Fibroblast of gingiva (primary cell): ENCODE data around the gene BCL11A.

ENCODE experiments used
- DNase-seq: peaks from one replicate; pipeline ENCODE4 v3.0.0-alpha.2; 2011; ENCODE audit warnings: low read depth

Gene BCL11A

DNA sequence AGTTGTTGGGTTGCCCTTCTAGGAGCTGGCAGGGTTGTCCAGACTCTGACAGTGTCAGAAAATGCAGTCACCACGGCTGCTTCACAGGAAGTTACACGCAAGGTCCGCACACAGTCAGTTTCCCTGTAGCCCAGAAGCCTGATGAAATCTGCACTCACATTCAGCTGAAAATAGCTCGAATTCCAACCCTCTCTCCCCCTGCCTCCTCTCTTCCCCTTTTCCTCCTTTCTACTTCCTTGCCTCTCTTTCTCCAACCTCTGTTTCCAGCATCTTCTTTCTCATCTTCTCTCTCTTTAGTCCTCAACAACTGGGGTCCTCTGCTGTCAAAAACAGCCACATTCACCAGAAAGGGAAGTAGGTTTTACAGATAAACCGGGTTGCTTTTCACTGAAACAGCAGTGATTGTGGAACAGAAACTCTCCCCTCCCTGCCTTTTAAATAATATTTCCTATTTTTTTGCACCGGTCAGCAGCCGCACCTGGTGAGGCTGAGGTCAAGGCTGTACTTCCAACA is 69.3 kb downstream of the BCL11A start:
- no peak for DNase-seq

DNA sequence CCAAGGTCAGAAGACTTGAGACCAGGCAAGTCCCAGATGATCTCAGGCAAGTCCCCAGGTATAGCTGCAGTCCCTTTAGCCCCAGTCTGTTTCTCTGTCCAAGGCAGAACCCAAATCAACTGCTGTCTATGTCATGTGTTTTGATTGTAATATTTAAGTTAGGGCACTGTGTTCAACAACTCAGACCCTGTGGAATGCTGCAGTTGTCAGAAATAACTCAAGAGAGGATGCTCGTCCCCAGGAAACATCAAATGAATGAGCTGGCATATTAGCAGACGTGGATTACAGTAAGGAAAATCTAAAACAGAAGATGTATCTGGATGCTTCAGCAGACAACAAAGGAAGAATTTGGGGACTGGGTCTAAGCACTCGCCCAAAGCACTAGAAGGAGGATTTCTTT is 70.1 kb downstream of the BCL11A start:
- no peak for DNase-seq

DNA sequence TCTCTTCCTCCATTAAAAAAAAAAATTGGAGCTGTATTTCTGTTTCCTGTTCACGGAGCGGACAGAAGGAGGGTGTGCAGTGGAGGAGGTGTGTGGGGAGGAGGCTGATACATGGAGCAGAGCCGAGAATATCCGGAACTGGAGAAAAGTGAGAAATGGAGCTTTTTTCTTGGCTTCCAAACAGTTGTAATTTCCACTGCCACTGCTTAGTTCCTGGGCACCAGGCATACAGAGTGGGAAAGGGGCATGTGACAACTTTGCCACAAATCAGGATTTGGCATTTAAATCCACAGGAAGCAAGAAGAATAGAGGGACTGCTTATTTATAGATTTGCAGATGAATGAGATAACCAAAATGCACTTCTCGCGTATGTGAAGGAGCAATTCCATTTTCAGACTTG is 71.2 kb downstream of the BCL11A start:
- no peak for DNase-seq

DNA sequence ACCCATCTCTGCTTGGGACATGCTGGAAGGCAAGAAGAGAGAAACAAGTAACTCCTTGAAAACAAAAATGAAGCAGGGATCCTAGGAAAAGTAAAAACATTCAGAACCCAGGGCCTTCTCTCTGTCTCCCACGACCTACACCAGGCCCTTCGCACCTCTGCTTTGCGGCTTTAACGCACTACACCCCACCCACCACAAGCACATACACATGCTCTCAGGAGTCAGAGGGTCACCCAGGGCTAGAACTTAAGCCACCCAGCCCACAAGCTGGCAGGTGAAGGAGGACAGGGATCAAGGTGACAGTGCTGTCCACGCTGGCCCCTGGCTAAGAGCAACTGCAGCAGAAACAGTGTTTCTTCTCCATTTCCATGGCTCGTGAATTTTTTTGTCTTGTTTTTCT is 72.2 kb downstream of the BCL11A start:
- DNase-seq: no peak

DNA sequence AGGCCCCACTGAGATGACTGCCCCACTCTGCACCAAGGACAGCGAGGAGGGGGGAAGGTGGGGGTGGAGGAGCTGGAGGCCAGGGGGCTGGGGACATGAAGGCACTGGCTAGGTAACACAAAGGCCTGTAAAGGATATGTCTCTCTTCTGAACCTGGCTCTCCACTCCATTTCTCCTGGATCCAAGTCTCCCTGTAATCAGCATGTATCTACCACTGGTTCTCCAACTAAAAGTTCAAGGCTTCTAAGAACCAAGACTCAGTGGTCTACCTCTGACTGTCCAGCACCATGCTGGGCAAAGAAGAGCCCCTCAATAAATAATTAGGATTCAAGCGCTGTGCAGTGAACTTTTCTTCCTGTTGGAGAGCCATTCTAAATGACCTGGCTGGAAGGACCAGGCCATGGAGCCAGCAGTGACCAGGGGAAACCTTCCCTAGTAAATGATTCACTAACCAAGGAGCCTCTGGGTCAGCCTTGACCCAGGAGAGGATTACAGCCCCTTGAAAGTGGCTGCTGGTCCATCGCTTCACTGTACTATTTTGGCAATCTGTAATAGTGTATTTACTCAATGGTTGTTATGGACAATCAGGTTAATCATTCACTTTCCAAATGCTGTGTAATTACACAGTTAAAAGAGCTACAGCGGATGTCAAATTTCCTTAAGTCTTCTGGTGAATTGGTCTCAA is 73.2 kb downstream of the BCL11A start:
- no peak for DNase-seq

DNA sequence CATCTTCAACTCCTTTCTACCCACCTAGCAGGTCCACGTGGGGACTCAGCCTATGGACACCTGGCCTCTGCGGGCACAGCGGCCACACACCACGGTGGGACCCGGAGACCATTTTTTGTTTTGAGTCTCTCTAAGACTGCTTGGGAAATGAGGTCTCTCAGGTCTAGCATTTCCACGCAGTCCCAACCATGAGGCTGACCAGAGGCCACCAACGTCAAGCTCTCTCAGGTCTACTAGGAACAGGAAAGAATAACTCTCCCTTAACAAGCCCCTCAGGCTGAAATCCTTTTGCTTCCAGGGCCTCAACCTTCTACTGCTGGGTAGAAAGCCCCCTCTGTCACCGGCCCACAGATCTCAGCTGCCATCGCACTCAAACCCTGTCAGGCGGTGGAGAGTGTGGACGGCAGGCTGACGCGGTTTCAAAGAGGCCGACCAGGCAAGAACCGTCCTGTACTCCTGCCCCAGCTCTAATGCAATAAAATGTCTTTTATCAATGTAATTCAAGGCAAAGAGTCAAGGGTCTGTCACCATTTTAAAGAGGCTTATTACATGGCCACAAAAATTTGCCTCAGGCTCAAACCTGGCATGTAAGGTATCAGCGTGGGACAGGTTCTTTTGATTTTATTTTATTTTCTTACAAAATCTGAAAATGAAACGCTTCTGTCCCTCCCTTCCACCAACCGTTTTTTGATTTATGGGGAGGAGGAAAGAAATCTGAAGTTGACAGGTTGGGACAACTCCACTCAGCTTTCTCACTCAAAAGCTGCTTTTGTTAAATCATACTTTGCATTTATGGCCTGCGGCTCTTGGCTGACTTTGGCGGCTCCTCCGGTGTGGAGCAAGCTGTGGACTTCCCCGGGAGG is 74.0 kb downstream of the BCL11A start:
- no peak for DNase-seq

DNA sequence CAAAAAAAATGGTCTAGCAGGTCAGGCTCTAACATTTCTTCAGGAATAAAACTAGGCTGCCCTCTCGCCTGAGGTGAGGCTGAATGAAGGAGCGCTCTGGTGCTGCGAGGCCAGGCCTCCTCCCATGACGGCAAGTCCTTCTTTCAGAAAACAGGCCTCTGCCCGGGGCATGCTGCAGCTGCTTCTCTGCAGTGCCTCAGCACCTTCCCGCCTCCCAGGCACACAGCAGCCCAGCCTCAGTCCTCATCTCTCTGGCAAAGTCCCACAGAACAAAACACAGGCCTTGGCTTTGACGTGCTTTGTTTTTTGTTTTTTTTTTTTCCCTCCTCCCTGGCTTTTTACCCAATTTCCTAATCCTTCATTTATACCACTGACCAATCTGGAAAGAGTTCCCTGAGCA is 74.8 kb downstream of the BCL11A start:
- no peak for DNase-seq

DNA sequence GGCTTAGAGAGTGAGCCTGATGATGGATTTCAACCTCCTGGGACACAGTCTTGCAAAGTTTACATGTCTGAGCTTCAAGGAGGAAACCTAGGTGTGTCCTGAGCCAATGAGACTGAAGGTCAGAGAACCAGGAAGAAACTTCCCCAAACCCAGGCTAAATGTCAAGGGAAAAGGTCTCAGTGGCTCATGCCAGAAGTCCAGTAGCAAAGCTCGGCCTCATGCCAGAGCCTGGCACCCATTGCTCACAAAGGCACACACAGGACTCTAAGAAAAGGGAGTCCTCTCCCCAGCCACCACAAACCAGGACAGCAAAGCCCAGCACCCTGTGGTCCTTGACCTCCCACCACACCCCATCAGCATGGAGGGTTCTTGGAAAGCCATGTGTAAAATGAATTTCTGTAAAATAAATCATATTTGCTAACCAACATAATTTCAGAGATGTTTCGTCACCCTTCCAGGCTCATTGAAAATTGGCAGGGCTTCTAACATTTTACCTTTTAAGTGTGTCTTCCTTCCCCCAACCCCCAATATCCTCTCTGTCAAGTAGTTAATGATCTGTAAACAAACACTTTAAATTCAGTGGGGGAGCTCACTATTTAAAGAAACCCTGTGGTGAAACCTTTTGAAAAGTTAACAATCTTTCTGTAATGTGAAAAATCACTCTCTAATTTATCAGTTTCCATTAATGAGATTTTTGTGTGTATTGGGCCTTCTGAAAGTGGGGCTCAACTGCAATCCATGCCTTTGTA is 77.1 kb downstream of the BCL11A start:
- no peak for DNase-seq

DNA sequence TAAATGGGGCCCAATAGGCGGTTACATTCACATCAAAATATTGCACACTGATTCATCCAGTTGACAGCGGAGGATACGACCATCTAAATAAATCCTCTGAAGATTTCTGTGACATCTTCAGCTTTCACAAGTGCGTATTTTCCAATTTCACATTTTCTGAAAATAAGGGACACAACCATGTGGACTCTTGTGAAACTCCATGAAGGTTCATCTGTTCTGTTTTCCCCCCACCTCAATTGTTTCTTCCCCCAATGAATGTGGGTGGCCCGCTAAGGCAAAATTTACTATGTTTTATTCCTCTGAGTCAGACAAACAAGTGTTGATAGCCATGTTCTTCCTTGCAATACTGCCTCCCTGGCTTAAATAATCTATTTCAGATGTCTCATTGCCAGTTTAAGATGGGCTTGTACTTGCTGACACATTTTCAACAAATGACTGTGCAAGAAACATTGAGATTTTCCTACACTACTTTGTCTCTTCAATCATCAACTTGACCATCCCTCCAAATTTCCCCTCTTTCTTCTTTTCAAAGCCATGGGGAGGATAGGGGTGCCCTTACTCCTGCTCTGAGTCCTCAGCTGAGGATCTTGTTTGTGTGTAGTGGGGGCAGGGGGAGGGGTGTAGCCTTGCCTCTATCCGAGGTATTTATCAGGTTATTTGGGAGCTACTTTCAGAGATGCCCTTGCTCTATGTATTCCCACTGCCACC is 78.2 kb downstream of the BCL11A start:
- no peak for DNase-seq

DNA sequence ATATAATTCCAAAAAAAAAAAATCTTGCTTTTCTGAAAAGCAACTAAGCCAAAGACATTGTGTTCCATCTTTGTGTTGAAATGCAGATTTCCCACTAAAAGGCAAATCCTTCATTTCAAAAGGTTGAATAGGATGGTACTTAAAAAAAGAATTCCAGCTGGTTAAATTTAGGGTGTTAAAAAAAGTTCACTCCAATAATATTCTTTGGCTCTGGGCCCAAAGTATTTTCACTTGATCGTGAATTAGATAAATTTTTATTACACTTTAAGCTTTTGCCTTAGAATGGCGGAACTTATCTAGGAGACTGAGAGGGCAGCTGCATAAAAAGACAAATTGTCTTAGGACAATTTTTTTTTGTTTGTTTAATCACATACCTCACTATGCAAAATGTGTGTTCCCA is 79.2 kb downstream of the BCL11A start:
- DNase-seq: no peak

DNA sequence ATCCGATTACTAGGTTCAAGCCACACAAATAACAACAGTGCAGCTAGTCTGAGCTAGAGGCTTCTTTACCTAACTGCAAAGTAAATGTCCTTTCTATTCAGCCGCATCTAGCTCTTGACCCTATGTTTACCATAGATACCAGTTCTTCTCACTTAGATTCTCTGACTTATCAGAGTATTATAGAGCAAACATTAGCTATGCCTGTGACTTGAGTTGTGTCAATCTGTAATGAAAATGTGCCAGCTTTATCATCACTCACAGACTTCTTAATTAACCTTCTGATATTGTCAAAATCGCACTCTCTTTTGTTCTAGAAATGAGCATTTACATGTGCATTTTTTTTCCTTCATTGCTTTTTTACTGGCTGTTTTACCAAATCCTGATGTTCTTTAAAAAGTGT is 79.9 kb downstream of the BCL11A start:
- DNase-seq: no peak

DNA sequence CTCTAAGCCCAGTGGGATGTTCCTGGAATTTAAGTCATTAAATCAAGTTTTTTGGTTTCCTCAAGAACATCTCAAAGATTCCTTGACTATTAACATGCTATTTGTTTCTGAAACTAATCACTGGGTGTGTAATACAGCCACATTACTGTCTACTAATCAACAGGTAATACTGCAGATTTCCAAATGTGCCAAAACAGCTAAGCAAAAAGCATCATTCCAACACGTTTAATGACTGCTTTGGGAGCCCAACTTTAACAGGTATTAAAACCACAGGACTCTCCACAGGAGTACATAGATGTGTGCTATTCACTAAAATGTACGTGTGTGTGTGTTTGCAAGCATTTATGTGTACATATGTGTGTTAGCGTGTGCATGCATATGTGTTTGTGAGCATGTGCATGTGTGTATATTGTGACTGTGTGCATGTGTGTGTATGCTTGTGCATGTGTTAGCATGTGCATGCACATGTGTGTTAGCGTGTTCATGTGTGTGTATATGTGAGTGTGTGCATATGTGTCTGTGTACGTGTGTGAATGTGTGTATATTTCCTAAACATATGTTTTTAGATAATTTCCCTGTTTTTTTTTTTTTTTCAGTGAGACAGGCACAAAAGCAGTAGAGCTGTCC is 80.7 kb downstream of the BCL11A start:
- DNase-seq: no peak

DNA sequence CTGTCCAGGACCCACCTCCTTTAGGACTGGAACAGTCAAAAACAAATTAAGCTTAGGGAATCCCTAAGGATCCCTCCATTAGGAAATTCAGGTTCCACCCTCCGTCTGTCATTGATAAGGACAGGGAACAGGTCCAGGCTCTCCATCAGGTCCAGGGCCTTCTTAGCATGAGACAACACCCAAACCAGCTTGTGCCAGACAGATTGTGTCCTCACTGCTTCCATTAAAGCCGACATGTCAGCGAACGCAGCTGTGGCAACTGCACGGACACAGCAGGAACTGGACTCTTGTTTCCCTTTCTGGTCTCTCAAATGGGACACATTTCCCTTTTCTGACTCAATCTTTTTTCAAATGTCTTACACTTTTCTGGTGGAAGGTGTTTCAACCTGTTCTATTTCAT is 81.4 kb downstream of the BCL11A start:
- DNase-seq: no peak

DNA sequence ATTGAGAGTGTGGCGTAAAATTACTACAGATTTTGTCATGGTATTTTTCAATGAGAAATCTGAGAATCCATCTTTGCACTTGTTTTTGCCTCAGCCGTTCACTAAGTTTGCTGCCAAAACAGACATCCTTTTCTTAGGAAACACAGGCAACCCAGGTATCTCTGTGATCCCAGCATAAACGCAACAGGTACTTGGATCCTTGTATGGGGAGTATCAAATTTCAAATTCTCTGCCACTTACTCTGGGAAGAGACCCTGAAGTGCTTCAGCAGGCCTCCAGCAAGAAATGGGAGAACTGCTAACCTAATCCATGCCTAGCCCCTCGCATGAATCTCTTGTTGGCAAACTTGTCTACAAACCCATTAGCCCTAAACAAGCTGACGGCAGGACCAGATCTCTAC is 83.1 kb downstream of the BCL11A start:
- no peak for DNase-seq

DNA sequence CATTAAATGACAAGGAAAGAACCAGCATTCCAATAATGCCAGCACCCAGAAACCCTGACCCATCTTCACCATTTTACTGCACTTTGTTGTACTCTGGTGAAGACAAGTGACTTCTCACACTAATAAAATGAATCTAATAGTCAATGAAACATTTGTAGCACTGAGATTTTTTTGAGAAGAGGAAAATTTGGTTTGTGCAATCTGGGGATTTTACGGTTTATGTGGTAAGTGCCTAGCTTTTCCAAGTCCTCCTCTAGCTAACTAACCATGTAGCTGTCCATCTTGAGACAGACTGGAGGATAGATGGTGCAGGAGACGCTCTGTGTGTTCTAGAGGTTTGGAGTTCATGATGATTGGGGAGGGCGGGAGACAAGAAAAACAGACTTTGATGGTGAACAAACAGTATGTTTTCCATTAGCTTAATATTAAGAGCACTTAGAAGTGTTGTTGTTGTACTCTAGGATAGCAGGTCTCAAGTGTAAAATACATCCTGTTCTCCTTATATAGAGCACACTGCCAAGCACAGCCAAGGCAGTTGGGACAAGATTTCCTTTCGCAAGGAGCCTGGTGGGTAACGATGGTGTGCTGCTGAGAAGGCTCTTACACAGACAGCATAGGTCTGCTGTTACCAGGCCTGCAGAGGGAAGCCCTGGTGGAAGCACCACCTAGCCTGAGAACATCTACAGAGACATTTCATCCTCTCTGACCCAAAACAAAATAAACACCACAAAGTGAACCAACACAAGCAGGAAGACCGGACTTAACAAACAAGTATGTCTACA is 83.7 kb downstream of the BCL11A start:
- no peak for DNase-seq

DNA sequence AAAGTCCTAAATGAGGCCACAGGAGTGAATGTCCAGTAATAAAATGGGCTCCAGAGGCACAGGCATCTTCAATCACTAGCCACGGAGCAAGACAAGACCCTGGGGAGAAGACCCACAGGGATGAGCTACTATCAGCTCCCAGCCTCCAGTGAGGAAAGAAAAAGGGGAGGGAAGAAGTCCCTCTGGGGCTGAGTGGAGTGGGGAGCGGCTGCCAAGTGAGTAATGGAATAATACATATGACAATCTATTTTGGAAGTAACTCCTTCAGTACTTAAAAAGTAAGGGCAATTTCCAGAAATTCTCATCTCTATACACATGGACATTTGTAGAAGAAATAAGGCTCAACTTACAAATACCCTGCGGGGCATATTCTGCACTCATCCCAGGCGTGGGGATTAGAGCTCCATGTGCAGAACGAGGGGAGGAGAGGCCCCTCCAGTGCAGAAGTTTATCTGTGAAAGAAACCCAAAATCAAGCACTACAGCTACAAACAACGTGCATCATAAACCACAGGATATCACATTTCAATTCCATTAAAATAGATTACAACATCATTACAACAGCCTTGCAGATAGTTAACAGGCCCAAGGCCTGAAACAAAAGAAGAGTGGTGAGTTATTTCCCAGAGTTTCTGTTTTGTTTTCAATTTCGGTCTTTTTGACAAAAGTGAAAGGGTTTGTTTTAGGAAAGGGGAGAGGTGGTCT is 84.9 kb downstream of the BCL11A start:
- DNase-seq: no peak

DNA sequence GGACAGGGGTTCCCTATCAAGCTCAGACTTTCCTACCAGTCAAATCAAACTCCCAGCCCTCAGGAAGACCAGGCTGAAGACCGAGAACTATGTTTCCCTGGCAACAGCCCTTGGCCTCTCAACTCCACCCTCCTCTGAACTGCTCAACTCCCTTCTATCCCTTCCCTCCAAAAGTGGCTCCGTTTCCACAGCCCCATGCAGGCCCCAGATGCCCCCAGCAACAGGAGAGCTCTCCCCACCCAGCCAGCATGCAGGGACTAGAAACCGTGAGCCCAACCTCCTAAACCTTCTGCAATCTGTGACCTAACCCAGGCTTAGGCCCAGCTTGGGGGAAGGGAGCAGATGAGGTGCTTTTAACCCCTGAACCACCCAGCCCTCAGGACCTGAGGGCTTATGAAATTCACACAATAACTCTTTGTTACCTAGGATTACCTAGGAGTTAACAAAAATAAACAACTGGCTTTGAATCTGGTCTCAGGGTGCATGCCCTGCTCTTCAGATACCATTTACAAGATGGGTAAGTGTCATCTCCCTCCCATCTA is 87.2 kb downstream of the BCL11A start:
- no peak for DNase-seq

DNA sequence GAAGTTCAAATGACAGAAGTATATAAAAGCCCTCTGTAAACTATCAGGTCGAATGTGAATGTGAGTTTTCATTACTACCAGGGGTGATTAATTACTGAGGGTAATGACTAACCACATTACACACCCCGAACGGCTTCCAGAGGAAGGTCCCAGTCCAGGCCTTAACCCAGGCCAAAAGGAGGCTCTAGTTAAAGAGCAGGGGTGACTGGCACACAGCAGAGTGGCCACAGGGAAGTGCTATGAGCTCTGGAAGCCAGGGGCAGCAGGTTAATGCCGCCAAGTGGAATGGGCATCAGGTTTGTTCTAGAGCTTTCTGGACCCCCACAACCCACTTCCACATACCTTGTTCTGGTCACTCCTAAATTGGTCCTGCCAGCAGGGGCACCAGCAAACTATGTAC is 87.7 kb downstream of the BCL11A start:
- DNase-seq: no peak

DNA sequence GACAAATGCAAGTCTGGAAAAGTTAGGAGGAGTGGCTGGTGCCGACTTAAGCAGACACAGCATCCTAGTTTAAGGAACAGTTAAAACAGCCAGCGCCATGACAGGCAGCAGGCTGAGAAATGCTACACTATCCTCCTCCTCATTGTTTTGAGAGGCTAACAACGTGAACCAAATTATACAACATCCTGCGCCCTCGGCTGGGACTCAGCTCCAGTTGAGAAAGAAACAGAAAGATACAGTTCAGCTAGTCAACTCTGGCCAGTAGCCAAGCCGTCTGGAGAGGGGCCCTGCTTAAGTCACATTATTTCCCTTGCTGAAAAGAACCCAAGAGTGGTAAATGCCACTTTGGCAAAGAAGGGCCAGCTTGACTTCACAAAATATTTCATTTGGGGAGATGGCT is 90.2 kb downstream of the BCL11A start:
- no peak for DNase-seq
